GM12891 (cell line): ENCODE measurements around the gene SMIM21.

ENCODE experiments used
- POLR2A ChIP-seq: IDR thresholded peaks from 2 replicates; pipeline ENCODE4 v1.6.1; 2011; ENCODE audit warnings: low read depth, low read length, control low read depth
- TAF1 ChIP-seq: IDR thresholded peaks from 2 replicates; pipeline ENCODE4 v1.6.1; 2011; ENCODE audit warnings: low read depth, low read length, control low read depth

DNA sequence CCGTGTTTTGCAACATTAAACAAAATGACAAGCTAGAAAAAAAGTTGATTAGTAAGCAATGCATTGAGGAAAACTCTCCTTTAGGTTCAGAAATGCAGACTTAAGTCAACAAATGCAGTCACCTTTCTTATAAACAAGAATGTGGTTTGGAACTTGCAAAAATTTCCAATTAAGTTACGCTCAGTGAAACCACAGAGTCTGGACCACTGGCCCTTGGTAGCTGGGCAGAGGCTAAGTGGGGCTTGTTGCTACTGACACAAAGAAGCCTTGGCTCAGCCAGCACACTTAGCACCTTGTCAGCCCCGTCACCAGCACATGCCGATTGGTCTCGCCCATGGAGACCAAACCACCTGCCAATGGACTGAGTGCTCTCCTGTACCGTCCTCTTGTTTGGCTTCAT is 53.0 kb downstream of the SMIM21 start:
- TF ChIP-seq TAF1 (no peak), POLR2A (no peak)
